Activated effector memory CD4-positive, alpha-beta T cell treated with anti-CD3 and anti-CD28 coated beads, Interleukin-2, amount 50 U/mL, for 16 hours (primary cell): ENCODE measurements around the gene SLC16A3.
"Not testable (repeated sequence)": the region's sequence is repeated elsewhere in the genome, so short reads cannot be mapped to it uniquely, and the experiment has no call there.

Source experiments
- DNase-seq: peaks from one replicate; pipeline ENCODE4 v3.0.0-alpha.2; 2020

SLC16A3 gene

DNA sequence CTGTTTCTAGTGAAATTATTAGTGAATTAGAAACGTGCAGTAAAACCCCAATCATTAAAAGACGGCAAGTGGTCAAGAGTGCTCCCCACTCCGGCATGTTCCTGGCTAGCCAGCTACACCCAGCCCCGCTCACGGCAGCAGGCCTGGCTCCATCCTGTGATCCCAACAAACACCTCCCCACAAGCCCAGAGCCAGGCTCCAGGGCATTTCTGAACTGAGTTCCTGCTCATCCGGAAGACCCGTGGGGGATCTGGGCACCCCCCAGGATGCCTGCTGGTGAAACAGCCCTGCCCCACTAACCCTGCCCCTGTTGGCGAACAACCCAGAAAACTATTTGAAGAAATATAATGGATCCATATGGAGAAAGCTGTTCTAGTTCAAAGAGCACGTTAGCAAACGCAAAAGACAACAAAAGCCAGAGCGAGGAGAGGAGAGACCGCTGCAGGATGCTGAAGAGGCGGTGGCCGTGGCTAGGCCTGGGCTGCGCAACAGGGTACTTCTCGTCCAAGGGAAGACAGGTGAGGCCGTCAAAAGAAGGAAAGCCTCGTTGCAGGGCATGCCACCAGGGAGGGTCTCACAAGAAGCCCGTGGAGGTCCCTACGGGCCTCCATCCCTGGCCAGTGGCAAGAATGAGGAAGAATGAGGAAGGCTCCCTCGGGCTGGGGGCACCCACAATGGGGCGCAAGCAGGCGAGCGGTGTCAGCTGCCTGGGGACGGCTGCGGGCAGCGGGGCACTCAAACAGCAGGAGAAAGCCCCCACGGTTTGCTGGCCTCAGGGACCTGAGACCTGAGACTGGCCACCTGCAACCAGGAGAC lies 19.2 kb downstream of the SLC16A3 start:
- no peak for DNase-seq

GRCh38 chr17:82248815-82249674 lies 20.2 kb downstream of the SLC16A3 start:
- DNase-seq, result no peak

GRCh38 chr17:82249896-82250581 lies 21.2 kb downstream of the SLC16A3 start:
- DNase-seq, result no peak

DNA sequence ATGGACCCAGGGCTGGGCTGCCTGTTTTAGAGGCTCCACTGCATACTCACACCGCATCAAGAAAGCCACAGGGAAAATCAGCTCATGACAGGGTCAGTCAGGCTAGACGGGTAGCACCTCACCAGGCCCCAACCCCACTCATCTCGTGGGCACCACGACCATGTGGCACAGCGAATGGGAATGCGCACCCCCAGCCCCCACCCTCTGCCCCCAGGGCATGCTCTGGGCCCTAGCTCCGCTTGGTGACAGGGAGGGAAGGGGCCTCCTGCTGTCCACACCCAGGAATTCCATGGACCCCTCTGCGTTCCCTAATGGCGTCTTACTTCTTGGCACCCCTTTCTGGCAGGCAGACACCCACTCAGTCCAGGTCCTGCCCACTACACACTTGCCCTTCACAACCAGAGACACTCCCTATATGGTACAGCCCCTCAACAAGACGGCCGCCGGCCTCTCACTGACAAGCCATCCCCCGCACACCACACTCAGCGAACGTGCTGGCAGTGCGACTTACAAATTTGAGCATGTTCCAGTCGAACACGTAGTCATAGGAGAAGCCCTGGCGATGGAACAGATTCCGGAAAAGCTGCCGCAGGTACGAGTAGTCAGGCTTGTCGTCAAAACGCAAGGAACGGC lies 22.1 kb downstream of the SLC16A3 start:
- no peak for DNase-seq

- DNase-seq, result no peak
Measured at GRCh38 chr17:82252511-82253178, 23.8 kb downstream of the SLC16A3 start.

DNA sequence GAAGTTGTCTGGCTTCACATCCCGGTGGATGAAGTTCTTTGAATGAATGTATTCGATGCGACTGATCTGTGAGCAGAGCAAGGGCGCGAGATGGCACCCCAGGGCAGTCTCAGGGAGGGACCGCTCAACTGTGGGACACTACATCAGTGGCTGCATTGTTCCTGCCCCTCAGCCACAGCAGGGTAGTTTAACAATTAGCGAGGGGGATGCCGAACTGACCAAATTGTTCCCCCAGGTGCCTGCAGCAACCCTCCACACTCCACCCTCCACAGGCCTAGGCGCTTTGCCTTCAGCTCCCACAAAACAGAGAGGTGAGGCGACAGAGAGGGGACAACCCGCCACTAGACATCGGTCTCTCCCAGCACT lies 24.3 kb downstream of the SLC16A3 start:
- DNase-seq, result no peak

- not testable (repeated sequence) for DNase-seq
Measured at GRCh38 chr17:82254096-82254495, 25.3 kb downstream of the SLC16A3 start.

- DNase-seq, result not testable (repeated sequence)
Measured at GRCh38 chr17:82254746-82255145, 25.9 kb downstream of the SLC16A3 start.

GRCh38 chr17:82255402-82255972 lies 26.6 kb downstream of the SLC16A3 start:
- no peak for DNase-seq

DNA sequence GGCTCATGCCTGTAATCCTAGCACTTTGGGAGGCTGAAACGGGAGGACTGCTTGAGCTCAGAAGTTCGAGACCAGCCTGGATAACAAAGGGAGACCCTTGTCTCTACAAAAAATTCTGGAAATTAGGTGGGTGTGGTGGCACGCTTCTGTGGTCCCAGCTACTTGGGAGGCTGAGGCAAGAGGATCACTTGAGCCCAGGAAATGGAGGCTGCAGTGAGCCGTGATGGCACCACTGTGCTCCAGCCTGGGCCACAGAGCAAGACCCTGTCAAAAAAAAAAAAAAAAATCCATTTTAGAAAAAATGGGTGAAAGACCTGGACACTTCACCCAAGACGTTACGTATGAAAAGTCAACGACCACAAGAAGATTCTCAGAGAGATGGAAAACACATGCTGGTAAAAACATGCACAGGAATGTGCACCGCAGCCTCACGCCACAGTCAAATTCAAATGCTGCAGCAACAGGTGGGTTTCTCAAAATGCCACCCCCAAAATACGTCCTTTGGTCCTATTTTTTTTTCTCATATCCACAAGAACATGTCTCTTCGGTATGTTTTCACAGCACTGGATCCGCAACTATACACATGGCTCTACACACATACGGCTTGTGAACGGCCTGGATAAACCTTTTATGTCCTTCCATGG lies 27.5 kb downstream of the SLC16A3 start:
- no peak for DNase-seq

DNA sequence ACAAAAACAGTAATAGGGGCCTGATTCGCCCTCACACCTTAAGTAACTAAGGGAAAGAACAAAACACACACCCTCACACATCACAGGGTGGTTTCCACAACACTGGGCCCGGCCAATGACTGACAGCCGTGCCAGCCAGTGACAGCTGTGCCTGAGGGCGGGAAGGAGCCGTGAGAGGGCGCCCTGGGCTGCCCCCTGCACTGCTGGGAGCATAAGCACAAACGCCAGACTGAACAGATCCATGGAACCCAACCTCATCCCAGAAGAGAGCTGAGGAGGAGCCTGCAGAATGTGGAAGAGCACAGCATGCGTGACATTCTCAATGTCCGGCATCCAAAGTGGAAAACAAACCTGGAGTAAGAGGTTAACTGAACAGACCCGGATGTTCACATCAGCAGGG lies 28.6 kb downstream of the SLC16A3 start:
- DNase-seq, result peak; percentile 84

DNA sequence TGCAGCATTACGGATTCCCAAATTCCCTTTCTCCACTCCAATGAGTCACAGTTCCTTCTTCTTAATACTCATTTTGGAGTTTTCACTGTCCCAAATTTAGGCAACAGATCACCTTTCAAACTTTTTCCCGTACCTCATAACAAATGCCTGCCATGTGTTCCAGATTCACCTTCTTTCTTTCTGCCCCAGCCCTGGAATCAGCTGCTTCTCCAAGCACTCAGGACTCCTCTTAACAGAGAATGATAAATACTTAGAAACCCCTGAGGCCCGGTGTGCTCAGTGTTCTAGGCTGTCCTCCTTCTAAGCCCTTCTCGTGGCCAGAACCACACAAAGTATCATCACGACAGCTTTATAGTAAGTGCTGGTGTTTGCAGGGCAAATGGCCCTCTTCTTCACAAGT lies 29.7 kb downstream of the SLC16A3 start:
- no peak for DNase-seq

- not testable (repeated sequence) for DNase-seq
Measured at GRCh38 chr17:82259972-82260961, 31.4 kb downstream of the SLC16A3 start.

GRCh38 chr17:82262344-82262743 lies 33.5 kb downstream of the SLC16A3 start:
- DNase-seq, result no peak

- DNase-seq, result no peak
Measured at GRCh38 chr17:82263641-82264040, 34.8 kb downstream of the SLC16A3 start.

DNA sequence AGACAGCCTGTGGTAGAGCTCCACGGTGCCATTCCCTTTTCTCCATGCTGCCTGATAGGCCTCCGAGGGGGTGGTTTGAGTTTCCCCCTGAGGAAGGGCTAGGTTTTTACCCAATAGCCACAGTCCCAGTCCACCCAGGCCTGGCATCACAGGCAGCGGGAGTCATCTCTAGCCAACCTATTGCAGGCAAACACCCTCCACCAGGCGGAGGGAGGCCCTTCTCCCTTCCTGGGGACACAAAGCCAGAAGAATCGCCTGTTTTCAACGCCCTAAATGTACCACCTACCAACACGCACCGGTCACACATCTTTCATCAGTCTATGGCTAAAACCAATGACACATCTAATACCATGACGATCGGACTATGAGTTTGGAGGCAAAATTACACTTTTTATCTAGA lies 37.3 kb downstream of the SLC16A3 start:
- DNase-seq, result no peak

DNA sequence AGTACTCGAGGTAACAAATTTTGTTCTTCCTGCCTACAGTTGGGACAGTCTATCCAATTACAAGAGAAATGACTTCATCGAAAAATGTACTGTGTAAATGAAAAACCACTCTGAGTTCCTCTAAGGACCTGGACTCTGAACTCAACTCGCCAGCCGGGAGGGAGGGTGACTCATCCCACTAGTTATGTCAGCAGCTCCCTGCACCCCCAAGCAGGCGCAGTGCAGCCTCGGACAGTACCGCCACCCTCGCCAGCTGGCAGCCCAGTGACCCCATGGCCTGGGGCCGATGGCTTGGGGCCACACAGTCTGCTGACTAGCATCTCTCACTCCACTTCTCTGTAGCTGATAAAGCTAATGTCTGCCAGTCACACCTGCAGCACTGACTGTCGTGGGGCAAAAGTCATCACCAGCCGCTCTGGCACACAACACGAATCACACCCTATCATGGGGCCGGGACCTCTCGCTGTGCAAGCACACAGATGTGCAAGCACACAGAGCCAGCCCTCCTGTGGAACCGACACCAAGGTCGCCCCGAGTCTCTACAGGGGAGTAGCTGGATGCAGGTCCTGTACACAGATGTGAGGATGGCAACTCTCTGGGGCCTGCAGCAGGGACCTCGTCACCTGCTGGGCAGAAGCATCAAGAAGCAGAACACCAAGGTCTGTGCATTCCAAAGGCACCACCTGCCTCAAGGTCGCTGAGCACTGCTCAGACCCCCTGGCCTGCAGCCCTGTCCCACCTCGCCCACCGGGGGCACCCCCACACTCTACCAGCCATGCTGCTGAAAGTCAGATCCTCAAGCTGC lies 38.9 kb downstream of the SLC16A3 start:
- DNase-seq, result peak; percentile 76

DNA sequence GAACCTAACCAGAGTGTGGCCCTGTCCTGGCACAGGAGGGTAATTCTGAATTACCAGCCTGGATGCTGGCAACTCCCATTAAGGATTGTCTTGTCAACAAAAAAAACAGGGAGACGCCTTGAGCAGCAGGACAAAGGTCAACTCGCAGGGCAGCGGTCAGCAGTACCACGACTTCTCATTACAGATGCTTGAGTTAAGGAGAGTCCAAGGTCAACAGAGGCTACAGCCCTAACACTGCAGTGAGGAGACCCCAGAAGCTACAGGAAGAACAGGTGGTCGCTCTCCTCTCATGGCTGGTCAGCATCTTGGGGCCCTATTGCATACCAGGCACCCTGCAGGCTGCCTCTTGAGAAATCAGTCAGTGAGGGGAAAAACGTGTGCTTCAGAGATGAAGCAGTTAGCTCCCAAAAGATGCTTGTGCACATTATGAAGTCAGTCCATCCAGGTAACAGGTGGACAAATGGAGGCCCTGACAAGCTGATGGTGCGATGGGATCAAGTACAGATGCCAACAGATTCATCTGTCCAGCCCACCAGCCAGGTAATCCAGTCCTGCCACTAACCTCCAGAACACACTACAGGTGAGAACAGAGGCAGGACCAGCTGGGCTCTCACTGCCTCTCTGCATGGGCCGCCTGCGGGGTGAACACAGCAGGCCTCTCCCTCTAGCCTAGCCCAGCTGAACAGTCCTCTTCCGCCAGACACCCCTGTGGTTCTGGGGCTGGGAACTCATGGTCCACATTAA lies 40.5 kb downstream of the SLC16A3 start:
- no peak for DNase-seq
